Bronchial epithelial cell (primary cell): ENCODE measurements around the gene PDF. TPM values are rescaled to one million over a fixed set of nuclear protein-coding genes. Genes with fewer than 3 reads are reported as not detected.

Source experiments
- DNase-seq: peaks from one replicate; pipeline ENCODE4 v3.0.0-alpha.2; 2010; ENCODE audit warnings: low read depth
- FAIRE-seq: peaks from 2 replicates; lab custom pipeline; 2011; peaks lifted over from hg19 to GRCh38; lab: Jason Lieb, UNC
- H3K27me3 ChIP-seq: 2 replicates; pipeline ENCODE4 v1.5.1; 2011; ENCODE audit warnings: low read length; ENCODE audit not compliant: control insufficient read depth, insufficient read depth
- H3K36me3 ChIP-seq: 2 replicates; pipeline ENCODE4 v1.5.1; 2011; ENCODE audit warnings: low read length; ENCODE audit not compliant: control insufficient read depth, insufficient read depth
- H3K4me3 ChIP-seq: 2 replicates; pipeline ENCODE4 v1.5.1; 2011; ENCODE audit warnings: mild to moderate bottlenecking, low read depth, low read length, control low read depth
- total RNA-seq: library from RNA; depleted of rRNA; stranded (reverse); fragments of >200 nt; gene quantifications from 2 replicates; pipeline ENCODE4 v1.2.1, GENCODE V29; 2014
- TF ChIP-seq, protein P1 (sequence below): IDR thresholded peaks from 2 replicates; pipeline ENCODE4 v1.5.1; 2011; ENCODE audit warnings: mild to moderate bottlenecking, moderate library complexity, low read length, control low read depth, inconsistent platforms; ENCODE audit not compliant: insufficient read depth, severe bottlenecking

The PDF gene
- total RNA-seq, 1 donor from 2014 or later: 31.3 TPM

DNA sequence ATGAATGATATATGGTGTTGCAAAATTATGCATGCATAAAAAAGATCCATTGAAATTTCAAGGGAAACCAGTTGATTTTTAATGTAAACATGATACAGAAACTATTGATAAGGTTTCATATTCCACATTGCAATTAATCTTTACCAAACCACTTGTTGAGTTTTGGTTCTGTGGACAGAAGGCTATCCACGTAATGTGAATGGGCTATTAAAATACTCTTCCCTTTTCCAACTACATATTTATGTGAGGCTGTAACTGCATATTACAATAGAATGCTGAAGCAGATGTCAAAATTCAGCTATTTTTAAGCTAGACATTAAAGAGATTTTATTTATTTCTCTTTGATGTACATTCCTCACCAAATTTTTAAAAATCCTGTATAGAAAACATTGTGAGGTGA is 53.0 kb downstream of the PDF start:
- no peaks in the 10 kb centered on the region for H3K27me3 ChIP-seq
- H3K36me3 ChIP-seq: no peaks in the 10 kb centered on the region
- TF ChIP-seq, protein P1, sequence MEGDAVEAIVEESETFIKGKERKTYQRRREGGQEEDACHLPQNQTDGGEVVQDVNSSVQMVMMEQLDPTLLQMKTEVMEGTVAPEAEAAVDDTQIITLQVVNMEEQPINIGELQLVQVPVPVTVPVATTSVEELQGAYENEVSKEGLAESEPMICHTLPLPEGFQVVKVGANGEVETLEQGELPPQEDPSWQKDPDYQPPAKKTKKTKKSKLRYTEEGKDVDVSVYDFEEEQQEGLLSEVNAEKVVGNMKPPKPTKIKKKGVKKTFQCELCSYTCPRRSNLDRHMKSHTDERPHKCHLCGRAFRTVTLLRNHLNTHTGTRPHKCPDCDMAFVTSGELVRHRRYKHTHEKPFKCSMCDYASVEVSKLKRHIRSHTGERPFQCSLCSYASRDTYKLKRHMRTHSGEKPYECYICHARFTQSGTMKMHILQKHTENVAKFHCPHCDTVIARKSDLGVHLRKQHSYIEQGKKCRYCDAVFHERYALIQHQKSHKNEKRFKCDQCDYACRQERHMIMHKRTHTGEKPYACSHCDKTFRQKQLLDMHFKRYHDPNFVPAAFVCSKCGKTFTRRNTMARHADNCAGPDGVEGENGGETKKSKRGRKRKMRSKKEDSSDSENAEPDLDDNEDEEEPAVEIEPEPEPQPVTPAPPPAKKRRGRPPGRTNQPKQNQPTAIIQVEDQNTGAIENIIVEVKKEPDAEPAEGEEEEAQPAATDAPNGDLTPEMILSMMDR: no peak
- DNase-seq: no peak
- no peak overlapping the region for H3K4me3 ChIP-seq
- no peak for FAIRE-seq

Other genes with a start within 250 kb of the PDF start
- 4.7 and 8.4 TPM in 2 replicates for gene HAS3, start 224.9 kb downstream of the PDF start, total RNA-seq
- 34.8 and 42.0 TPM in 2 replicates for gene CHTF8, start 198.0 kb downstream of the PDF start, total RNA-seq
- 12.8 and 21.9 TPM in 2 replicates for gene UTP4, start 197.9 kb downstream of the PDF start, total RNA-seq
- 10.5 and 24.3 TPM in 2 replicates for gene SNTB2, start 143.4 kb downstream of the PDF start, total RNA-seq
- gene VPS4A, start 19.2 kb downstream of the PDF start, total RNA-seq: 41.9 and 45.6 TPM in 2 replicates
- gene COG8, start 9.0 kb upstream of the PDF start, total RNA-seq: 18.2 and 18.7 TPM in 2 replicates
- gene NIP7, start 9.2 kb upstream of the PDF start, total RNA-seq: 28.8 and 45.5 TPM in 2 replicates
- 0.13 TPM in 1 of 2 replicates, not detected in the other for gene TMED6, start 21.2 kb upstream of the PDF start, total RNA-seq
- gene TERF2, start 55.4 kb upstream of the PDF start, total RNA-seq: 9.1 and 10.0 TPM in 2 replicates
- gene CYB5B, start 94.0 kb upstream of the PDF start, total RNA-seq: 39.2 and 42.8 TPM in 2 replicates
- gene NFAT5, start 235.4 kb upstream of the PDF start, total RNA-seq: 8.8 and 11.1 TPM in 2 replicates